HG03469 (cell line): ENCODE results near the gene HIVEP2.
A peak's percentile ranks its signal among the peaks of the same experiment; 100 is the strongest.
"Not testable (repeated sequence)": the region's sequence is repeated elsewhere in the genome, so short reads cannot be mapped to it uniquely, and the experiment has no call there.

Source experiments
- ATAC-seq: cut with Tn5 transposase; IDR thresholded peaks from one replicate; pipeline ENCODE4 v1.9.1; 2021; ENCODE audit warnings: mild to moderate bottlenecking, moderate library complexity, moderate number of reproducible peaks; ENCODE audit not compliant: unreplicated experiment

The HIVEP2 gene, protein sequence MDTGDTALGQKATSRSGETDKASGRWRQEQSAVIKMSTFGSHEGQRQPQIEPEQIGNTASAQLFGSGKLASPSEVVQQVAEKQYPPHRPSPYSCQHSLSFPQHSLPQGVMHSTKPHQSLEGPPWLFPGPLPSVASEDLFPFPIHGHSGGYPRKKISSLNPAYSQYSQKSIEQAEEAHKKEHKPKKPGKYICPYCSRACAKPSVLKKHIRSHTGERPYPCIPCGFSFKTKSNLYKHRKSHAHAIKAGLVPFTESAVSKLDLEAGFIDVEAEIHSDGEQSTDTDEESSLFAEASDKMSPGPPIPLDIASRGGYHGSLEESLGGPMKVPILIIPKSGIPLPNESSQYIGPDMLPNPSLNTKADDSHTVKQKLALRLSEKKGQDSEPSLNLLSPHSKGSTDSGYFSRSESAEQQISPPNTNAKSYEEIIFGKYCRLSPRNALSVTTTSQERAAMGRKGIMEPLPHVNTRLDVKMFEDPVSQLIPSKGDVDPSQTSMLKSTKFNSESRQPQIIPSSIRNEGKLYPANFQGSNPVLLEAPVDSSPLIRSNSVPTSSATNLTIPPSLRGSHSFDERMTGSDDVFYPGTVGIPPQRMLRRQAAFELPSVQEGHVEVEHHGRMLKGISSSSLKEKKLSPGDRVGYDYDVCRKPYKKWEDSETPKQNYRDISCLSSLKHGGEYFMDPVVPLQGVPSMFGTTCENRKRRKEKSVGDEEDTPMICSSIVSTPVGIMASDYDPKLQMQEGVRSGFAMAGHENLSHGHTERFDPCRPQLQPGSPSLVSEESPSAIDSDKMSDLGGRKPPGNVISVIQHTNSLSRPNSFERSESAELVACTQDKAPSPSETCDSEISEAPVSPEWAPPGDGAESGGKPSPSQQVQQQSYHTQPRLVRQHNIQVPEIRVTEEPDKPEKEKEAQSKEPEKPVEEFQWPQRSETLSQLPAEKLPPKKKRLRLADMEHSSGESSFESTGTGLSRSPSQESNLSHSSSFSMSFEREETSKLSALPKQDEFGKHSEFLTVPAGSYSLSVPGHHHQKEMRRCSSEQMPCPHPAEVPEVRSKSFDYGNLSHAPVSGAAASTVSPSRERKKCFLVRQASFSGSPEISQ (N-terminal part only)

DNA sequence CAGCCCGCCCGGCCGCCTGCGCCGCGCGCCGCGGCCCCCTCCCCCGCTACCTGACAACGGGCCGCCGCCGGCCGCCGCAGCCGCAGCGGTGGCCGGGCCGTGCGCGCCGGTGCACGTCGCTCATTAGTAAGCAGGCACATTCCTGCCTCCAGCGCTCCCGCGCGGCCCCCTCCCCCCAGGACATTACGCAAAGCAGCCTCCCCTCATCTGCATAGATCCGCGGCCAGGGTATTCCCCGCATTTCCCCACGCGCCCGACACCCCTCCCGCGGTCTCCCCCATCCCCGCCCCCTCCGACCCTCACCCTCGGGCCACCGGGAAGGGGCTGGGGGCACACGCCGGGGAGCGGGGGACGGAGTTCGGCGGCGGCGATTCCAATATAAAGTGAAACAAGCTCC lies at the start of gene HIVEP2:
Gene HIVEP2, minus strand, starts transcription at position 128 of the 397 bp plus-strand sequence. CDS start 170,438 bp downstream, outside the sequence.
- no peak for ATAC-seq

DNA sequence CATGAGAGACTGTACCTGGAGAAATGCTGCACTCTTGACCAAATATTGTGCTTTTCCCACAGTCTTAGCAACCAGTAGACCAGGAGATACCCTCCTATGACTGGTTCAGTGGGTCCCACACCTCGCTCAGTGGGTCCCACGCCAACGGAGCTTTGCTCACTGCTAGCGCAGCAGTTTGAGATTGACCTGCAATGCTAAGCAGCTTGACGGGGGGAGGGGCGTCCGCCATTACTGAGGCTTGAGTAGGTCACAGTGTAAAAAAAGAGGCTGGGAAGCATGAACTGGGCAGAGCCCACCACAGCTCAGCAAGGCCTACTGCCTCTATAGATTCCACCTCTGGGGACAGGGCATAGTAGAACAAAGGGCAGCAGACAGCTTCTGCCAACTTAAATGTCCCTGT lies 49.0 kb upstream of the HIVEP2 start:
- ATAC-seq = no peak

DNA sequence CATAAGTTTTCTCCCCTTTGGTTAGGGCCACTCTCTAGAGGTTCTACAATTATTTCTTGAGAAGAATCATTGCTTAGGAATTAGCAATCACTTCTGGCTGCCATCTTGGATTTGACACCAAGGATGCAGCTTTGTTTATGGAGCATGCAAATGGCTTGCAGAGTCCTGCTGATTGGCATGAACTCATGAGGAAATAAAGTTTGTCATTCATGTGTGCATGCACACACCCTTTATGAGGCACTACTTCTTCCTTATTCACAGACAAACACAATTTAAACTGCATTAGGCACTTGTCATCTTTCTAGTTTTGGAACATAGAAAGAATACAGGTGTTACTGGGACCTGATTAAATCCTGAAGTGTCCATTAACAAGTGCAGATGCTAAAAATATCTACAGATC lies 42.5 kb upstream of the HIVEP2 start:
- no peak for ATAC-seq

- no peak for ATAC-seq
These were observed 40.3 kb upstream of the HIVEP2 start for GRCh38 chr6:142985281-142985680.

DNA sequence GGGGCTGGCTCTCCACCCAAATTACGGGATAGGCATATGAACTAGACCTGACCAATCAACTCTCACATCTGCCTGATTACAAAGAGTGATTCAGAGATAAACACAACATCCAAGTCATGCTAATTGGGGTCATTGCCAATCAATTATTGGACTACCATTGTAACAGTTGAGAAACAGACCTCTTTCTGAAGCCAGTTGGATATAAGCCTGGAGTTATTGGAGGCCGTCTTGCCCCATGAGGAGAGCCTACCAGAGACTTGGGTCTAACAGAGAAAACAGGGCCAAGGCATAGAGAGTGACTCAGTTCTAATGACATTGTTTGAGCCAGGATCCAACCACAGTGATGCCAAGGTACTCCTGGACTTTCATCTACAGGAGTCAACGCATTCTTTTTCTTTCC lies 39.4 kb upstream of the HIVEP2 start:
- no peak for ATAC-seq

- ATAC-seq = no peak
These were observed 30.4 kb upstream of the HIVEP2 start for GRCh38 chr6:142975365-142975764.

DNA sequence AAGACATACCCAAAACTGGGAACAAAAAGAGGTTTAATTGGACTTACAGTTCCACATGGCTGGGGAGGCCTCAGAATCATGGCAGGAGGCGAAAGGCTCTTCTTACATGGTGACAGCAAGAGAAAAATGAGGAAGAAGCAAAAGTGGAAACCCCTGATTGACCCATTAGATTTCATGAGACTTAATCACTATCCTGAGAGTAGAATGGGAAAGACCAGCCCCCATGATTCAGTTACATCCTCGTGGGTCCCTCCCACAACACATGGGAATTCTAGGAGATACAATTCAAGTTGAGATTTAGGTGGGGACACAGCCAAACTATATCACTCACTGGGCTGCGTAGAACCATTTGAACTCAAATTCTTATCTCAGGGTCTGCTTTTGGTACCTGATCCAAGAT lies 26.0 kb upstream of the HIVEP2 start:
- ATAC-seq = not testable (repeated sequence)

- no peak for ATAC-seq
These were observed 23.6 kb upstream of the HIVEP2 start for GRCh38 chr6:142968601-142969000.

DNA sequence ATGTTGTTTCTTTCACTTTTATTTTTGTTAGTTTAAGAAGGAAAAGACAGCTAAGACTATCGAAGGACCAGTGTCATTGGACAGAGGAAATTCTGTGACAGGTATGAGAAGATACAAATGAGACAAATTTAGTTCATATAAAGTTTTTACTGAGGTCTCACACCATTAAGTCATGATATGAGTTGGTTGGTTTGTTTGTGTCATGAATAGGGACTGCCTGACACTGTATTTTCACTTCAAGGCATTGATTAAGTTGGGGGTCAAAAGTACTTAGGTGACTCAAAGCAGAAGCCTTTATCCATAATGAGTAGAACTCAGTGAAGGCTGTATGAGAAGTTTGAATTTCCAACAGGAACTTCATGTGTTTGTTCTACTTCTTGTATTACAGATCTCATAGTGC lies 21.3 kb upstream of the HIVEP2 start:
- no peak for ATAC-seq

- no peak for ATAC-seq
These were observed 20.2 kb upstream of the HIVEP2 start for GRCh38 chr6:142965164-142965563.

- ATAC-seq = no peak
These were observed 15.1 kb upstream of the HIVEP2 start for GRCh38 chr6:142960098-142960497.

DNA sequence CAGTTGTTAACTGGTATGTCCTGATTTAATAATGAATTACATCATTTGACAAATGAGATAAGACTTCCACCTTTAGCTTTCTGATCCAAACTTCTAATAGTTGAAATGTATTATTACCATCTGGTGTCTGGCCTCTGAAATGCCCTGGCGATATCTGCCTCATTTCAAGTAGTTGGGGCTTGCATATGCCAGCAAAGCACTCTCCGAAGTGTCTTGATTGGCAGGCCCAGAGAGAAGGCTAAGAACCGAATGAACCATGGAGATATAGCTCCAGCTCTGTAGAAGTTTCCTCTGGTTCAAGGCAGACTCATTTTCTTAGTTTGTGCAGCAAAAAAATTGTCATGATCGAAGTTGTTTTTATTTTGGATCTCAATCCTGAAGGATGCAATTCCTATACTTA lies 13.4 kb upstream of the HIVEP2 start:
- no peak for ATAC-seq

DNA sequence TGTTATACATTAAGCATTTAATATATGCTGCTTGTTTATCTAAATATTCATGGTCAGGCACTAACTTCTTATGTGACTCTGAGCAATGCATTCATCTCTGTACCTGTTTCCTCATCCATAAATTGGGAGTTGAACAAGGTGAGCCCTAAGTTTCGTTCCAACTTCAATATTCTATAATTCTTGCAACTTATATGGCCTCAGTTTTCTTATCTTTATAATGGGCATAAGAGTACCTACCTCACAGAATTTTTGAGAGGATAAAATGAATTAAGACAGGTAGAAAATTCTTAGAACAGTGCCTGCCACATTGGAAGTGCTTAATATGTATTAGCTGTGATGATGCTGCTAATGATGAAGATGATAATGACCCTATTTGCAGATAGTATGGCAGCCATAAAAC lies 11.8 kb upstream of the HIVEP2 start:
- no peak for ATAC-seq

GRCh38 chr6:142954844-142955243 lies 9.9 kb upstream of the HIVEP2 start:
- no peak for ATAC-seq

GRCh38 chr6:142953373-142954273 lies 8.6 kb upstream of the HIVEP2 start:
- no peak for ATAC-seq

DNA sequence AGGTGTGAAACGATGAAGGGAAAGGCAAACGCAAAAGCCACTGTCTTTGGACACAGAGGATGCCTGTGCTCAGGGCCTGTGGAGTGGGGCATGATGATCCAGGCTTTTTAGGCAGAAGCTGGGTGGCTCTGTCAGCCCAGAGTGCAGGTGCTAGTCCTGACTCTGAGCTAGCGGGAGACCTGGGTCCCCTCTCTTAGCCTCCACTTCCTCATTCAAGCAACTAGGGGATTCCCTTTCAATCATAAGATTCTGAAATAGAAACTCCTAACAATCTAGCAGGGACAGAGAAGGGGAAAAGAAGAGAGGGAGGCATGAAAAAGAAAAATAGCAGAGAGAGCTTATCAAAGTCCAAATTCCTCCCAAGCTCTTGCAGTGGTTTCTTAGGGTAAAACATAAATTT lies 7.6 kb upstream of the HIVEP2 start:
- peak; percentile 63 for ATAC-seq

DNA sequence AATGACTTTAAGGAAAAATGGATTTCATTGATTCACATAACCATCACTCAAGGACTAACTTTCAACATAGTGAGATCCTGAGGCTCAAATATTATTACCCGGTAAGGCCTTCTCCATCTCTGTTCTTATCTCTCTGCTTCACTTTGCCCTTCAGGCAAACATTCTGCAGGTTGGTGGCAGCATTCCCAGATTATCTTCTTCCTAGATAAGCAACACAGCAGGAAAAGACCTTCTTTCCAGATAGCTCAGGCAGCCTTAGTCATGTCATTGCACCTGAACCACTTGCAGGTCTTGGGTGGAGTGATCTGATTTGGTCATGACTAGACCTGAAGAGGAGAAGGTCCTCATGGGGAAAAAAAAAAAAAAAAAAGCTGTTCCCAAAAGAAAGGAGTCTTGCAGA lies 5.3 kb upstream of the HIVEP2 start:
- no peak for ATAC-seq

DNA sequence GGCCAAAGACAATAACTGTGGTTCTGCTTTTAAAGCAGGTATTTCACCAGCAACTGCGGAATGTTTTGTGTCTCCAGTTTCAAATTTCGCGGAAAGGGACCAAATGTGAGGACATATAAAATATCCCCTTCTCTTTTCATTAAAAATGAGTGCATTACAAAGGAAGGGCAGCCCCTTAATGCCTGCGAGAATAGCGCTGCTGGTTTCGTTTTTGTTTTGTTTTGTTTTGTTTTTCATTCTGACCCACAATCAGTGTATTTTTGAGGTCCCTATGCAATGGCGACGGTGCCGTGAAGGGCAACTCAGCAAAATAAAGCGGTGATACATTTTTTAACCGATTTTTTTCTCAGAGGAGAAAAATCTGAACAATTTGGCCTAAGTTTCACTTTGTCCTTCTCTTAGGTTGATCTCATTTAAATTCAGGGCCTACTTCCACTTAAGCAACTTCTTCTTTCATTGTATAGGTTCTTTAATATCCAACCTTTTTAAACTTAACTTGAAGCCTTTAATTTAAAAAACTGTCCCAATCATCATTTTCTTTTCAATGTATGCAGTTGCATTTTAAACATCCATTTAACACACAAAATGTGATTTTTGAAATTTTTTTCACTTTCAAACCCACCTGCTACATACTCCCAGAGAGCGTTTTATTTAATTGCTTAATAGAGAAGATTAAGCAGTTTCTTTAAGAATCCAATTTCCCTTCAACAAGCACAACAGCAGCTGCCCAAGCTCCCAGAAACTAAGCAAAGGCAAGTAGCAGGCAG lies 2.9 kb upstream of the HIVEP2 start:
- ATAC-seq = peak; percentile 15

DNA sequence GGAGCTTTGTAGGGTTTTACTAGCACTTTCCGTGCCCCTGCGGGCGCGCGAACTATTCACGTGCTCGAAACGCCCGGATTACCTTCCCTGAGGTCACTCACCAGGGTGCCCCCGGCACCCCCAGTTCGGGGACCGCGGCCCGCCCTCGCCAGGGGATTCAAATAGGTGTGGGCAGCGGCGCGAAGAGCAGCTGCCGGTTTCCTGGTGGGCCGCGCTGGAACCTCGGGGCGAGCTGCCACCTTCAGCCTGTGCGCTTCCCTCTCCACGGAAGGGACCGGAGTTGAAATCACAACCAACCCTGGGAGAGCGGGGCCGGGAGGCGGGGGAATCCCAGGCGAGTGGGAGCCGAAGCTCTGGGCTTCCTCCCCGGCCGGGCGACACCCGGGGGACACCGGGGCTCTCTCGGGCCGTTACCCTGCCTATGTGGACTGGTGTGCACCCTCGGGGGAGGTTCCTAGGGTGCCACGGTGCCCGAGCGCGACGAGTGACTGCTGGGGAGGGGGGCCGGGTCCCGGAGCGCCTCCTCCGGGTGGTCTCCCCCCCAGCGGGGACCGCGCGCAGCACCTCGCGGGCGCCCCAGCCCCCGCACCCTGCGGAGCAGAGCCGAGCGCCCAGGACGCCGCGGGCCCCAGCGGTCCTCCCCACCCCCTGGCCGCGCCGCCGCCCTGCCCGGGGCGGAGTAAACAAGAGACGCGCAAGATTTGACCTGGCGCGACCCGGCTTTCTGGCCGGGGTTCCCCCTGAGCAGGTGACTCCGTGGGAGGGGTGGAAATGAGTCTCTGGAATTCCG lies 2.1 kb upstream of the HIVEP2 start:
- ATAC-seq = peak; percentile 45
